ENCODE results near the gene NBAS. TPM values are rescaled to one million over a fixed set of nuclear protein-coding genes. Genes with fewer than 3 reads are reported as not detected.
A peak's percentile ranks its signal among the peaks of the same experiment; 100 is the strongest.
"Not testable (repeated sequence)": the region's sequence is repeated elsewhere in the genome, so short reads cannot be mapped to it uniquely, and the experiment has no call there.

Gene NBAS
- polyA plus RNA-seq, 4 donors, result 26.0 to 67.2 (median 33.6) TPM

DNA sequence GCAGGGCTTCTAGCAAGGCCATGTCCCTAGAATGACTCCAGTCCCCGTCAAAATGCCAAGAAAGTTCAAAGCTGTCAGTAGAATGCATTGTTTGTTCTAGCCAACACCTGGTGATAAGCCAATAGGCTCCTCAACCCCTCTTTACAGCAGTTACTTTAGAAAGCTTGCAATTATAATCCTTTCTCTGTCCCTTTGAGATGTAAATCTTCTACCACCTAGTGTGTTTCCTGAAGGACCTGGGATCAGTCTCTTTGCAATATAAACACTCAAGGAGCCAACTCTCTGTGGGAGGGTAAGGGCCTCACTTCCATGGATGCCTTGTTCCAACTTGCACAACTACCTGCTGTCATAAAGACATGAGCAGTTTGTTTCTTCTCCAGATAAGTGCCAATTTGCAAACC, 301.8 kb downstream of the NBAS start:
- 53 to 65% (median 64%) methylated on average over 1 of the region's 1 CpG for WGBS, 3 donors
- H3K4me1 ChIP-seq (ENCODE audit: control insufficient read depth in 3 of 3, insufficient read depth in 2 of 3, low read depth in 1 of 3, low read length in 2 of 3), result peaks cover 0 to 3% (median 0%) of the 10 kb centered on the region in 3 donors
- no peak overlapping the region for H3K27ac ChIP-seq (ENCODE audit: low read depth in 1 of 3, low read length in 2 of 3)
- peaks cover 0 to 5% of the 10 kb centered on the region in 2 donors for H3K9me3 ChIP-seq (ENCODE audit: control insufficient read depth in 2 of 2, insufficient read depth in 1 of 2, low read depth in 1 of 2, low read length in 1 of 2)
- DNase-seq, result peak in 1 of 2 donors; percentile 21
- no peak overlapping the region for H3K4me3 ChIP-seq (ENCODE audit: low read depth in 1 of 3, low read length in 3 of 3)
- no peaks in the 10 kb centered on the region for H3K27me3 ChIP-seq (ENCODE audit: control insufficient read depth in 3 of 3, insufficient read depth in 3 of 3, low read length in 3 of 3)
- no peak for FAIRE-seq
- peaks cover 0 to 5% (median 2%) of the 10 kb centered on the region in 3 donors for H3K36me3 ChIP-seq (ENCODE audit: control insufficient read depth in 3 of 3, insufficient read depth in 2 of 3, low read depth in 1 of 3, low read length in 3 of 3)

DNA sequence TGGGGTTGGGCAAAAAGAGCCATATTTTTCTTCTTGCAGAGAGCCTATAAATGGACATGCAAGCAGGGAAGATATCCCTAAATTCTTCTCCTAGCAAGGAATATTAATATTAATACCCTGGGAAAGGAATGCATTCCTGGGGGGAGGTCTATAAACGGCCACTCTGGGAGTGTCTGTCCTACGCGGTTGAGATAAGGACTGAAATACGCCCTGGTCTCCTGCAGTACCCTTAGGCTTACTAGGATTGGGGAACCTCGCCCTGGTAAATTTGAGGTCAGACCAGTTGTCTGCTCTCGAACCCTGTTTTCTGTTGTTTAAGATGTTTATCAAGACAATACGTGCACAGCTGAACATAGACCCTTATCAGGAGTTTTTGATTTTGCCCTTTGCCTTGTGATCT, 302.7 kb downstream of the NBAS start:
- FAIRE-seq; H3K4me1 ChIP-seq (ENCODE audit: control insufficient read depth in 3 of 3, insufficient read depth in 2 of 3, low read depth in 1 of 3, low read length in 2 of 3); H3K36me3 ChIP-seq (ENCODE audit: control insufficient read depth in 3 of 3, insufficient read depth in 2 of 3, low read depth in 1 of 3, low read length in 3 of 3); H3K27me3 ChIP-seq (ENCODE audit: control insufficient read depth in 3 of 3, insufficient read depth in 3 of 3, low read length in 3 of 3); H3K4me3 ChIP-seq (ENCODE audit: low read depth in 1 of 3, low read length in 3 of 3); DNase-seq; H3K9me3 ChIP-seq (ENCODE audit: control insufficient read depth in 2 of 2, insufficient read depth in 1 of 2, low read depth in 1 of 2, low read length in 1 of 2); H3K27ac ChIP-seq (ENCODE audit: low read depth in 1 of 3, low read length in 2 of 3): not testable (repeated sequence)
- whole genome bisulfite sequencing, 3 donors, result 77 to 93% (median 82%) methylated on average over 7 of the region's 7 CpGs

DNA sequence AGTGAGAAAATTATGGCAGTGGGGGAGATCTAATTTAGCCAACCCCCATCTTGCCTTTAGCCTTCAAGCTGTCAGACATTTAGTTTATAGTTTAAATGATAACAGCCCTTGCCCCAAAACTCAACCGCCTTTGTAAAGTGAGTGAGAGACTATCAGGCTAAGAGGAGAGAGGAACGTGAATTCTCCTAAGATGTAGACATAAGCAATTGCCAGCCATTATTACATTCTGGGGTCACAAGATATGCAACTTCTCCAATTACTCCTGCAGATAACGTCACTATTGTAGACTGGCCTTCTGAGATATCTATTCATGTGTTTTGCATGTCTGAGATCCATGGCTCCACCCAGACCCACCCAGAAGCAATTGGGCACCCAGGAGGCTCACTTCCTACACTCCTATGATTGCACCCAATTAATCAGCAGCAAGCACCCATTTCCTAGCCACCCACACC, 307.3 kb downstream of the NBAS start:
- no peaks in the 10 kb centered on the region for H3K27me3 ChIP-seq (ENCODE audit: control insufficient read depth in 3 of 3, insufficient read depth in 3 of 3, low read length in 3 of 3)
- WGBS, 3 donors, result 82 to 90% (median 88%) methylated on average over 3 of the region's 3 CpGs
- no peak overlapping the region for H3K27ac ChIP-seq (ENCODE audit: low read depth in 1 of 3, low read length in 2 of 3)
- peaks cover 0 to 2% (median 0%) of the 10 kb centered on the region in 3 donors for H3K36me3 ChIP-seq (ENCODE audit: control insufficient read depth in 3 of 3, insufficient read depth in 2 of 3, low read depth in 1 of 3, low read length in 3 of 3)
- H3K9me3 ChIP-seq (ENCODE audit: control insufficient read depth in 2 of 2, insufficient read depth in 1 of 2, low read depth in 1 of 2, low read length in 1 of 2), result peaks cover 0 to 5% of the 10 kb centered on the region in 2 donors
- FAIRE-seq, result no peak
- H3K4me3 ChIP-seq (ENCODE audit: low read depth in 1 of 3, low read length in 3 of 3), result no peak overlapping the region
- no peak for DNase-seq
- H3K4me1 ChIP-seq (ENCODE audit: control insufficient read depth in 3 of 3, insufficient read depth in 2 of 3, low read depth in 1 of 3, low read length in 2 of 3), result no peaks in the 10 kb centered on the region

DNA sequence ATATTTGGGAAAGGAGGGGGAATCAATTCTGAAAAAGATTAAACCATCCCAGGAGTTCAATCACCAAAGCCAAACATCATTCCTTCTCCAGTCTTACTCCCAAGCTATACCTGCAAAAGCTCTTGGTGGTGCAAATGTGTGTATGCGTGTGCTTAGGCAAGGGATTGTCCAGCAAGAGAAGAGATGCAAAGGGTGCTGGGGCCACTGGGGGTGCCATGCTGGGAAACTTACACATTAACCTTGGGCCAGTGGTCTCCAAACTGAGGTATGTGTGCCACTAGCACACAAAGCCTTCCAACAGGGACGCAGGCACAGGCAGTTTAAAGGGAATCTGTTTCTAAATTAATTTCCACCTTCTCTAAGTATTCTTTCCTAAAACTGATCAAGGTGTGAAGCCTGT, 307.9 kb downstream of the NBAS start:
- DNase-seq (no peak), FAIRE-seq (no peak)
- Histone ChIP-seq H3K9me3 (ENCODE audit: control insufficient read depth in 2 of 2, insufficient read depth in 1 of 2, low read depth in 1 of 2, low read length in 1 of 2) (peaks cover 0 to 2% of the 10 kb centered on the region in 2 donors), H3K4me3 (ENCODE audit: low read depth in 1 of 3, low read length in 3 of 3) (no peak overlapping the region), H3K36me3 (ENCODE audit: control insufficient read depth in 3 of 3, insufficient read depth in 2 of 3, low read depth in 1 of 3, low read length in 3 of 3) (peaks cover 0 to 2% (median 0%) of the 10 kb centered on the region in 3 donors), H3K27me3 (ENCODE audit: control insufficient read depth in 3 of 3, insufficient read depth in 3 of 3, low read length in 3 of 3) (no peaks in the 10 kb centered on the region), H3K4me1 (ENCODE audit: control insufficient read depth in 3 of 3, insufficient read depth in 2 of 3, low read depth in 1 of 3, low read length in 2 of 3) (no peaks in the 10 kb centered on the region), H3K27ac (ENCODE audit: low read depth in 1 of 3, low read length in 2 of 3) (no peak overlapping the region)
- 93 to 100% (median 100%) methylated on average over 2 of the region's 2 CpGs for WGBS, 3 donors

DNA sequence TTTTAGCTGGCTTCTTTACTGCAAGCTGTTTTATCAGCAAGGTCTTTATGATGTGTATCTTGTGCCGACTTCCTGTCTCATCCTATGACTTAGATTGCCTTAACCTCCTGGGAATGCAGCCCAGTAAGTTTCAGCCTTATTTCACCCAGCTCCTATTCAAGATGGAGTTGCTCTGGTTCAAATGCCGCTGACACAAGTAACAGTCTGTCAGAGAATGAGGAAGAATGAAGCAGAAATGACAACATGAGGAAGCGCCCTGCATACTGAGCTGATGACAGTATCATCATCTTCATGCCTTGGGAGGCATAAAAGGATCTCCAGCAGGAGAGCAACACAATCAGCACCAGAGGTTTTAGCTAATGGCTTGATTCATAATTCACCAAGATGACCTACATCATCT, 309.4 kb downstream of the NBAS start:
- Histone ChIP-seq H3K4me3 (ENCODE audit: low read depth in 1 of 3, low read length in 3 of 3) (no peak overlapping the region), H3K27me3 (ENCODE audit: control insufficient read depth in 3 of 3, insufficient read depth in 3 of 3, low read length in 3 of 3) (no peaks in the 10 kb centered on the region), H3K36me3 (ENCODE audit: control insufficient read depth in 3 of 3, insufficient read depth in 2 of 3, low read depth in 1 of 3, low read length in 3 of 3) (peaks cover 0 to 2% (median 0%) of the 10 kb centered on the region in 3 donors), H3K9me3 (ENCODE audit: control insufficient read depth in 2 of 2, insufficient read depth in 1 of 2, low read depth in 1 of 2, low read length in 1 of 2) (no peaks in the 10 kb centered on the region), H3K27ac (ENCODE audit: low read depth in 1 of 3, low read length in 2 of 3) (no peak overlapping the region), H3K4me1 (ENCODE audit: control insufficient read depth in 3 of 3, insufficient read depth in 2 of 3, low read depth in 1 of 3, low read length in 2 of 3) (no peaks in the 10 kb centered on the region)
- WGBS, 3 donors, result 92 to 96% (median 95%) methylated on average over 3 of the region's 3 CpGs
- no peak for FAIRE-seq
- no peak for DNase-seq

DNA sequence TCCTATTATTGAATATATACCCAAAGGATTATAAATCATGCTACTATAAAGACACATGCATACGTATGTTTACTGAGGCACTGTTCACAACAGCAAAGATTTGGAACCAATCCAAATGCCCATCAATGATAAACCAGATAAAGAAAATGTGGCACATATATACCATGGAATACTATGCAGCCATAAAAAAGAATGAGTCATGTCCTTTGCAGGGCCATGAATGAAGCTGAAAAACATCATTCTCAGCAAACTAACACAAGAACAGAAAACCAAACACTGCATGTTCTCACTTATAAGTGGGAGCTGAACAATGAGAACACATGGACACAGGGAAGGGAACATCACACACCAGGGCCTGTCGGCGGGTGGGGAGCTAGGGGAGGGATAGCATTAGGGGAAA, 310.2 kb downstream of the NBAS start:
- H3K4me1 ChIP-seq (ENCODE audit: control insufficient read depth in 3 of 3, insufficient read depth in 2 of 3, low read depth in 1 of 3, low read length in 2 of 3); FAIRE-seq; H3K9me3 ChIP-seq (ENCODE audit: control insufficient read depth in 2 of 2, insufficient read depth in 1 of 2, low read depth in 1 of 2, low read length in 1 of 2); H3K4me3 ChIP-seq (ENCODE audit: low read depth in 1 of 3, low read length in 3 of 3); H3K36me3 ChIP-seq (ENCODE audit: control insufficient read depth in 3 of 3, insufficient read depth in 2 of 3, low read depth in 1 of 3, low read length in 3 of 3); H3K27ac ChIP-seq (ENCODE audit: low read depth in 1 of 3, low read length in 2 of 3); H3K27me3 ChIP-seq (ENCODE audit: control insufficient read depth in 3 of 3, insufficient read depth in 3 of 3, low read length in 3 of 3); DNase-seq: not testable (repeated sequence)
- 95 to 98% (median 97%) methylated on average over 3 of the region's 3 CpGs for WGBS, 3 donors

DNA sequence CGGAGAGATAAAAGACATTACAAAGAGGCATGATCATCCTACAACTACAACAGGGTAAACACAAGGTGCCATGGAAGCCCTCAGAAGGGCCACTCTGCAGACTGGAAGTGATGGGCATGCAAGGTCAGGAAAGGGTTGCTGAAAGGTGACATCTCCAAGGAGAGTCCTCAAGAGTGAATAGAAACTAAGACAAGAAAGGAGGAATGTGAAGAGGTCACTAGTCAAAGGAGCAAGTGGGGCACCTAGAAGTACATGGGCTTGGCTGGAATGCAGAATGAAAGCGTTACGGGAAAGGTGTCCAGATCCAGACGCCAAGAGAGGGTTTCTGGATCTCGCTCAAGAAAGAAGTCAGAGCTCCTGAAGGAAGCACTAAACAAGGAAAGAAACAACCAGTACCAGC, 314.3 kb downstream of the NBAS start:
- Histone ChIP-seq H3K9me3 (ENCODE audit: control insufficient read depth in 2 of 2, insufficient read depth in 1 of 2, low read depth in 1 of 2, low read length in 1 of 2) (no peaks in the 10 kb centered on the region), H3K4me3 (ENCODE audit: low read depth in 1 of 3, low read length in 3 of 3) (no peak overlapping the region), H3K4me1 (ENCODE audit: control insufficient read depth in 3 of 3, insufficient read depth in 2 of 3, low read depth in 1 of 3, low read length in 2 of 3) (no peaks in the 10 kb centered on the region), H3K36me3 (ENCODE audit: control insufficient read depth in 3 of 3, insufficient read depth in 2 of 3, low read depth in 1 of 3, low read length in 3 of 3) (peaks cover 0 to 8% (median 0%) of the 10 kb centered on the region in 3 donors), H3K27ac (ENCODE audit: low read depth in 1 of 3, low read length in 2 of 3) (no peak overlapping the region), H3K27me3 (ENCODE audit: control insufficient read depth in 3 of 3, insufficient read depth in 3 of 3, low read length in 3 of 3) (no peaks in the 10 kb centered on the region)
- DNase-seq (no peak), FAIRE-seq (no peak)
- WGBS, 3 donors, result 92 to 97% (median 93%) methylated on average over 5 of the region's 5 CpGs

DNA sequence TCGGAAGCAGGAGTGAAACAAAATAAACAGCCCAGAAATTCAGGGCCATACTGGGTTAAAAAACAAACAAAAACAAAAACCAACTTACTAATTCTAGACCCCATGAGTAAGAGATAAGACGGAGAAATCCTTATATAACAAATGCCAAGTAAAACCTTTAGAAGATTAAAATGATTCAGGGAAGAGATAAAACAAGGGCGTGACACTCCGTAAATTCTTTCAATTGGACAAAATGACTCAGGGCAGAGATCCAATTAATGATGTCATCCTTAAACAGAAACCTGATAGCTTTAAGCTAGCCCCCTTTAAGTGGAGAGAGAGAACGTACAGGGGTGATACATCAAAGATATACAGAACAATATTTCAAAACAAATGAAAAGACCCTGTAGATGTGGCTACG, 317.4 kb downstream of the NBAS start:
- Histone ChIP-seq H3K27ac (ENCODE audit: low read depth in 1 of 3, low read length in 2 of 3) (no peak overlapping the region), H3K4me3 (ENCODE audit: low read depth in 1 of 3, low read length in 3 of 3) (no peak overlapping the region), H3K27me3 (ENCODE audit: control insufficient read depth in 3 of 3, insufficient read depth in 3 of 3, low read length in 3 of 3) (no peaks in the 10 kb centered on the region), H3K4me1 (ENCODE audit: control insufficient read depth in 3 of 3, insufficient read depth in 2 of 3, low read depth in 1 of 3, low read length in 2 of 3) (no peaks in the 10 kb centered on the region), H3K9me3 (ENCODE audit: control insufficient read depth in 2 of 2, insufficient read depth in 1 of 2, low read depth in 1 of 2, low read length in 1 of 2) (no peaks in the 10 kb centered on the region), H3K36me3 (ENCODE audit: control insufficient read depth in 3 of 3, insufficient read depth in 2 of 3, low read depth in 1 of 3, low read length in 3 of 3) (peaks cover 0 to 6% (median 0%) of the 10 kb centered on the region in 3 donors)
- no peak for DNase-seq
- no peak for FAIRE-seq
- 64 to 77% (median 73%) methylated on average over 6 of the region's 6 CpGs for WGBS, 3 donors

DNA sequence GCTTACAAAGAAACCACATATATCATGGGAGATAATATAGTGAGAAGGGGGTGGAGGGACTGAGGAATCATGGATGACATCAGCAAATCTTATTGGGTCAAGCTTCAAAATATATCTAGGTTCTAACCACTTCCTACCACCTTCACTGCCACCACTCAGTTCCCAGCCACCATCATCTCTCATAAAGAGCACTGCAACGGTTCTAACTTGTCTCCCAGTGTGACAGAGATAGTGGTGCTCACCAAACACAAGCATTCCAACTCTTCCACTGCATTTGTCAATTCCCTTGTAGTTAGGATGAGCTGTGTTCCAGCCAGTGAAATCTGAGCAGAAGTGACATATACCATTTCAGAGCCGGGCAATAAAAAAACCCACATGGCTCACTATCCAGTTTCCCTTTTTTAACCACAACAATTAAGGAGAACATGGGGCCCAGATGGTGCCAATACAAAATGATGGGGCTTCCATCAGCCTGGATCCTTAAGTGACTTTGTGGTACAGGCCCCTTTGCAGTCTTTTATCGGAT, 318.1 kb downstream of the NBAS start:
- Histone ChIP-seq H3K4me3 (ENCODE audit: low read depth in 1 of 3, low read length in 3 of 3) (no peak overlapping the region), H3K4me1 (ENCODE audit: control insufficient read depth in 3 of 3, insufficient read depth in 2 of 3, low read depth in 1 of 3, low read length in 2 of 3) (no peaks in the 10 kb centered on the region), H3K36me3 (ENCODE audit: control insufficient read depth in 3 of 3, insufficient read depth in 2 of 3, low read depth in 1 of 3, low read length in 3 of 3) (peaks cover 0 to 6% (median 0%) of the 10 kb centered on the region in 3 donors), H3K9me3 (ENCODE audit: control insufficient read depth in 2 of 2, insufficient read depth in 1 of 2, low read depth in 1 of 2, low read length in 1 of 2) (no peaks in the 10 kb centered on the region), H3K27me3 (ENCODE audit: control insufficient read depth in 3 of 3, insufficient read depth in 3 of 3, low read length in 3 of 3) (no peaks in the 10 kb centered on the region), H3K27ac (ENCODE audit: low read depth in 1 of 3, low read length in 2 of 3) (no peak overlapping the region)
- FAIRE-seq, result no peak
- DNase-seq, result no peak
- WGBS, 3 donors, result 83 to 92% (median 90%) methylated on average over 3 of the region's 3 CpGs
